Vagina (tissue), 2 donors: ENCODE measurements around the gene SUGCT.

Experiments used
- POLR2AphosphoS5 ChIP-seq, 2 donors: sonication (generic); formaldehyde crosslinking; IDR thresholded peaks; one replicate each; pipeline ENCODE4 v1.9.0; 2017; ENCODE audit warnings: antibody characterized with exemption in 2 of 2, mild to moderate bottlenecking in 2 of 2, low read depth in 1 of 2; ENCODE audit not compliant: insufficient read depth in 1 of 2
- TF ChIP-seq, protein P1 (sequence below), 3 experiments: fragments of 450-650 bp in 2 of 3; fragments of 200-600 bp in 1 of 3; sonication (generic) in 1 of 3; IDR thresholded peaks; one replicate each; pipeline ENCODE4 v1.5.1; 2017 to 2019; ENCODE audit warnings: antibody characterized with exemption in 3 of 3, mild to moderate bottlenecking in 2 of 3, moderate library complexity in 2 of 3

DNA sequence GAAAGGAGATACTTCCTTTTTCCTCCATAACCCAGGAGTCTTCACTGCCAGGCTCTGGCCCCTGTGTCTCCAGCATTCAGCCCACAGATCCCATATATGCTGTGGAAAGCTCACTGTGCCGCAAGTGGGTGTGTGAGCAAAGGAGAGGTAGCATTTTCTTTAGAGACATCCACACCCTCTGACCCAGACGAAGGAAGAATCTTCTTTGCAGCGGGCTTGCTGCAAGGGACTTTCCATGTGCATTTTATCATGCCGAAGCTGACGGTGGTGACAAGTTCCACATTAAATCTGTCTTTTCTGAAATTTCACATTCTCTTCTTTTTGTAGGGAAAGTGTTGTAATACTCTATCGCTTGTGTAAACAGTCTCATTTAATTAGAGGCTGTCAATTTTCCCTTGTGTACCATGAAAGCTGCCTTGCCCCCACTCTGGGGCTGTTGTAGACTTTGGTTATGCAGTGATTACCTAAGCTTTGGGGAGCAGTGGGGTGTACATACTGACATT is 409.5 kb downstream of the SUGCT start:
- TF ChIP-seq, protein P1, sequence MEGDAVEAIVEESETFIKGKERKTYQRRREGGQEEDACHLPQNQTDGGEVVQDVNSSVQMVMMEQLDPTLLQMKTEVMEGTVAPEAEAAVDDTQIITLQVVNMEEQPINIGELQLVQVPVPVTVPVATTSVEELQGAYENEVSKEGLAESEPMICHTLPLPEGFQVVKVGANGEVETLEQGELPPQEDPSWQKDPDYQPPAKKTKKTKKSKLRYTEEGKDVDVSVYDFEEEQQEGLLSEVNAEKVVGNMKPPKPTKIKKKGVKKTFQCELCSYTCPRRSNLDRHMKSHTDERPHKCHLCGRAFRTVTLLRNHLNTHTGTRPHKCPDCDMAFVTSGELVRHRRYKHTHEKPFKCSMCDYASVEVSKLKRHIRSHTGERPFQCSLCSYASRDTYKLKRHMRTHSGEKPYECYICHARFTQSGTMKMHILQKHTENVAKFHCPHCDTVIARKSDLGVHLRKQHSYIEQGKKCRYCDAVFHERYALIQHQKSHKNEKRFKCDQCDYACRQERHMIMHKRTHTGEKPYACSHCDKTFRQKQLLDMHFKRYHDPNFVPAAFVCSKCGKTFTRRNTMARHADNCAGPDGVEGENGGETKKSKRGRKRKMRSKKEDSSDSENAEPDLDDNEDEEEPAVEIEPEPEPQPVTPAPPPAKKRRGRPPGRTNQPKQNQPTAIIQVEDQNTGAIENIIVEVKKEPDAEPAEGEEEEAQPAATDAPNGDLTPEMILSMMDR (IDR thresholded peaks at IDR 0.05) = no peak
- no peak for TF ChIP-seq POLR2AphosphoS5 (IDR thresholded peaks at IDR 0.05; ENCODE audit: insufficient read depth in 1 of 2, low read depth in 1 of 2)
